HepG2 (cell line): ENCODE measurements around the gene TMC8. TPM values are rescaled to one million over a fixed set of nuclear protein-coding genes. Genes with fewer than 3 reads are reported as not detected.

Experiments used
- ATF7-NPFF ChIP-seq: sonication (generic); formaldehyde crosslinking; IDR thresholded peaks from 2 replicates; pipeline ENCODE4 v1.8.1; 2023; ENCODE audit warnings: mild to moderate bottlenecking, low read depth, missing genetic modification reagents, moderate library complexity
- CBX2 ChIP-seq, 2 experiments: fragments of 200-600 bp in 1 of 2; sonication (generic); formaldehyde crosslinking in 1 of 2; IDR thresholded peaks; 2 replicates each; pipeline versions ENCODE4 v1.7.0 to v1.8.1; 2018 to 2022; ENCODE audit warnings: low read depth in 2 of 2, low read length in 1 of 2, mild to moderate bottlenecking in 1 of 2, missing genetic modification reagents in 1 of 2
- DPF2 ChIP-seq: sonication (generic); formaldehyde crosslinking; IDR thresholded peaks from 2 replicates; pipeline ENCODE4 v1.4.0; 2020; ENCODE audit warnings: mild to moderate bottlenecking, low read depth, missing genetic modification reagents, borderline replicate concordance
- ELF1 ChIP-seq: sonication (generic); formaldehyde crosslinking; IDR thresholded peaks from 2 replicates; pipeline ENCODE4 v1.4.0; 2020; ENCODE audit warnings: missing genetic modification reagents
- IKZF1 ChIP-seq: fragments of 450-650 bp; IDR thresholded peaks from 2 replicates; pipeline ENCODE4 v1.7.1; 2016
- PAWR ChIP-seq: sonication (generic); formaldehyde crosslinking; IDR thresholded peaks from 2 replicates; pipeline ENCODE4 v1.4.0; 2020; ENCODE audit warnings: missing genetic modification reagents, mild to moderate bottlenecking, borderline replicate concordance
- RAD51 ChIP-seq: fragments of 450-650 bp; IDR thresholded peaks from 2 replicates; pipeline ENCODE4 v1.6.1; 2016; ENCODE audit warnings: borderline replicate concordance
- SAP130 ChIP-seq: IDR thresholded peaks from 2 replicates; pipeline ENCODE4 v1.6.1; 2016; ENCODE audit warnings: low read depth
- SIX4 ChIP-seq: sonication (generic); formaldehyde crosslinking; IDR thresholded peaks from 2 replicates; pipeline ENCODE4 v1.4.0; 2020; ENCODE audit warnings: missing genetic modification reagents
- U2AF1 ChIP-seq: fragments of 200-400 bp; formaldehyde crosslinking; optimal IDR thresholded peaks from 2 replicates; pipeline ENCODE3; 2017; ENCODE audit warnings: mild to moderate bottlenecking, low read depth, low read length
- ZNF766 ChIP-seq: sonication (generic); formaldehyde crosslinking; IDR thresholded peaks from 2 replicates; pipeline ENCODE4 v1.5.0; 2020; ENCODE audit warnings: missing genetic modification reagents, borderline replicate concordance
- polyA plus RNA-seq, 8 experiments: library from polyadenylated mRNA; depleted of rRNA in 3 of 8; stranded (reverse) in 7 of 8; unstranded in 1 of 8; fragments of >200 nt; fragmentation: Illumina TruSeq in 4 of 8; extraction: Trizol in 4 of 8; gene quantifications; 2 replicates each; pipeline versions ENCODE4 v1.2.1 to v1.2.3, GENCODE V29; 2011 to 2016; ENCODE audit warnings: low read depth in 4 of 8, missing spikeins in 1 of 8, mixed read lengths in 1 of 8; ENCODE audit not compliant: insufficient read depth in 1 of 8
- total RNA-seq, 5 experiments: library from RNA; depleted of rRNA; stranded (reverse); fragments of >200 nt; fragmentation: Illumina TruSeq; extraction: Trizol; gene quantifications; 2 replicates each; pipeline ENCODE4 v1.2.3, GENCODE V29; 2016; ENCODE audit warnings: low read depth in 1 of 5
- TF ChIP-seq, protein P1 (sequence below): IDR thresholded peaks from 2 replicates; pipeline ENCODE4 v1.6.1; 2016; ENCODE audit warnings: missing compliant biosample characterization, missing genetic modification reagents, borderline replicate concordance
- TF ChIP-seq, protein P2 (sequence below): IDR thresholded peaks from 2 replicates; pipeline ENCODE4 v1.6.1; 2016; ENCODE audit warnings: low read depth, missing genetic modification reagents, missing compliant biosample characterization
- TF ChIP-seq, protein P3 (sequence below): sonication (generic); formaldehyde crosslinking; IDR thresholded peaks from 2 replicates; pipeline ENCODE4 v1.4.0; 2020; ENCODE audit warnings: mild to moderate bottlenecking, missing genetic modification reagents
- TF ChIP-seq, protein P4 (sequence below): sonication (generic); formaldehyde crosslinking; IDR thresholded peaks from 2 replicates; pipeline ENCODE4 v1.8.1; 2023; ENCODE audit warnings: mild to moderate bottlenecking, missing genetic modification reagents
- TF ChIP-seq, protein P5 (sequence below): sonication (generic); formaldehyde crosslinking; IDR thresholded peaks from 2 replicates; pipeline ENCODE4 v1.4.0; 2020; ENCODE audit warnings: missing genetic modification reagents

TMC8 gene
- total and polyA plus RNA-seq, 2 of the 13 experiments (the other 11 are each of a cell fraction or from before 2014, with no cell fraction given), result 0.53 to 7.8 TPM

DNA sequence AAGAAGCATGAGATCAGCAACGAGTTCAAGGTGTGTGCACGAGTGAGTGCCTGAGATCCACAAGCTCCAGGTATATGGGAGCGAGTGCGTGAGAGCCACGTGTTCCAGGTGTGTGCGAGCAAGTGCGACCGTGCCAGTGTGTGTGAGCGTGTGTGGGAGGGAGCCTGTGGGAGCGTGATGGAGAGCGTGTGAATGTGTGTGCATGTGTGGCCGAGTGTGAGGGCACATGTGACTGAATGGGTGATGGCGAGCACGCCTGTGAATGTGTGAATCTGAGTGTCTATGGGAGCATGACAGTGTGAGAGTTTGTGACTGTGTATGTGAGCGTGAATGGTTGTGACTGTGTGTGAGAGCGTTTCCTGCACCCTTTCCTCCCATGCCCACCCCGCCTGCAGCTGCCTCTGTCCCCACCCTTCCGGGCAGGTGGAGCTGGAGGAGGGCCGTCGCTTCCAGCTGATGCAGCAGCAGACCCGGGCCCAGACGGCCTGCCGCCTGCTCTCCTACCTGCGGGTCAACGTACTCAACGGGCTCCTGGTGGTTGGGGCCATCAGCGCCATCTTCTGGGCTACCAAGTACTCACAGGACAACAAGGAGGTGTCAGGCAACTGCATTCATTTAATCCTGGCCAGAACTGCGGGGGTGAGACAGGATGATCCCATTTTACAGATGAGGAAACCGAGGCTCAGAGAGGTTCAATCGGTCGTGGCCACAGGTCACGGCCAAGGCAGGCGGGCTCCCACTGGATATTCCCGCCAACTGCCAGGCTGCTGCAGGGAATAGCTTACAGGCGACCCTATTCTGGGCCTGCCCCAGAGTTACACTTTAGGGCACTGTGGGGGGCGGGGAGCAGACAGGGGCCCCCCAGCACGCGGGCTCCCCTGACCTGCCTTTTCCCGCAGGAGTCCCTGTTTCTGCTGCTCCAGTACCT is 3.7 kb downstream of the TMC8 start (continued):
- TF ChIP-seq, protein P1, sequence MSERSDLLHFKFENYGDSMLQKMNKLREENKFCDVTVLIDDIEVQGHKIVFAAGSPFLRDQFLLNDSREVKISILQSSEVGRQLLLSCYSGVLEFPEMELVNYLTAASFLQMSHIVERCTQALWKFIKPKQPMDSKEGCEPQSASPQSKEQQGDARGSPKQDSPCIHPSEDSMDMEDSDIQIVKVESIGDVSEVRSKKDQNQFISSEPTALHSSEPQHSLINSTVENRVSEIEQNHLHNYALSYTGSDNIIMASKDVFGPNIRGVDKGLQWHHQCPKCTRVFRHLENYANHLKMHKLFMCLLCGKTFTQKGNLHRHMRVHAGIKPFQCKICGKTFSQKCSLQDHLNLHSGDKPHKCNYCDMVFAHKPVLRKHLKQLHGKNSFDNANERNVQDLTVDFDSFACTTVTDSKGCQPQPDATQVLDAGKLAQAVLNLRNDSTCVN (CRISPR knock-in tag), result no peak
- TF ChIP-seq, protein P2, sequence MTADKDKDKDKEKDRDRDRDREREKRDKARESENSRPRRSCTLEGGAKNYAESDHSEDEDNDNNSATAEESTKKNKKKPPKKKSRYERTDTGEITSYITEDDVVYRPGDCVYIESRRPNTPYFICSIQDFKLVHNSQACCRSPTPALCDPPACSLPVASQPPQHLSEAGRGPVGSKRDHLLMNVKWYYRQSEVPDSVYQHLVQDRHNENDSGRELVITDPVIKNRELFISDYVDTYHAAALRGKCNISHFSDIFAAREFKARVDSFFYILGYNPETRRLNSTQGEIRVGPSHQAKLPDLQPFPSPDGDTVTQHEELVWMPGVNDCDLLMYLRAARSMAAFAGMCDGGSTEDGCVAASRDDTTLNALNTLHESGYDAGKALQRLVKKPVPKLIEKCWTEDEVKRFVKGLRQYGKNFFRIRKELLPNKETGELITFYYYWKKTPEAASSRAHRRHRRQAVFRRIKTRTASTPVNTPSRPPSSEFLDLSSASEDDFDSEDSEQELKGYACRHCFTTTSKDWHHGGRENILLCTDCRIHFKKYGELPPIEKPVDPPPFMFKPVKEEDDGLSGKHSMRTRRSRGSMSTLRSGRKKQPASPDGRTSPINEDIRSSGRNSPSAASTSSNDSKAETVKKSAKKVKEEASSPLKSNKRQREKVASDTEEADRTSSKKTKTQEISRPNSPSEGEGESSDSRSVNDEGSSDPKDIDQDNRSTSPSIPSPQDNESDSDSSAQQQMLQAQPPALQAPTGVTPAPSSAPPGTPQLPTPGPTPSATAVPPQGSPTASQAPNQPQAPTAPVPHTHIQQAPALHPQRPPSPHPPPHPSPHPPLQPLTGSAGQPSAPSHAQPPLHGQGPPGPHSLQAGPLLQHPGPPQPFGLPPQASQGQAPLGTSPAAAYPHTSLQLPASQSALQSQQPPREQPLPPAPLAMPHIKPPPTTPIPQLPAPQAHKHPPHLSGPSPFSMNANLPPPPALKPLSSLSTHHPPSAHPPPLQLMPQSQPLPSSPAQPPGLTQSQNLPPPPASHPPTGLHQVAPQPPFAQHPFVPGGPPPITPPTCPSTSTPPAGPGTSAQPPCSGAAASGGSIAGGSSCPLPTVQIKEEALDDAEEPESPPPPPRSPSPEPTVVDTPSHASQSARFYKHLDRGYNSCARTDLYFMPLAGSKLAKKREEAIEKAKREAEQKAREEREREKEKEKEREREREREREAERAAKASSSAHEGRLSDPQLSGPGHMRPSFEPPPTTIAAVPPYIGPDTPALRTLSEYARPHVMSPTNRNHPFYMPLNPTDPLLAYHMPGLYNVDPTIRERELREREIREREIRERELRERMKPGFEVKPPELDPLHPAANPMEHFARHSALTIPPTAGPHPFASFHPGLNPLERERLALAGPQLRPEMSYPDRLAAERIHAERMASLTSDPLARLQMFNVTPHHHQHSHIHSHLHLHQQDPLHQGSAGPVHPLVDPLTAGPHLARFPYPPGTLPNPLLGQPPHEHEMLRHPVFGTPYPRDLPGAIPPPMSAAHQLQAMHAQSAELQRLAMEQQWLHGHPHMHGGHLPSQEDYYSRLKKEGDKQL (CRISPR knock-in tag), result no peak
- TF ChIP-seq, protein P3, sequence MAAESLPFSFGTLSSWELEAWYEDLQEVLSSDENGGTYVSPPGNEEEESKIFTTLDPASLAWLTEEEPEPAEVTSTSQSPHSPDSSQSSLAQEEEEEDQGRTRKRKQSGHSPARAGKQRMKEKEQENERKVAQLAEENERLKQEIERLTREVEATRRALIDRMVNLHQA (CRISPR knock-in tag), result no peak
- TF ChIP-seq U2AF1, result peak; percentile 60
- TF ChIP-seq, protein P4, sequence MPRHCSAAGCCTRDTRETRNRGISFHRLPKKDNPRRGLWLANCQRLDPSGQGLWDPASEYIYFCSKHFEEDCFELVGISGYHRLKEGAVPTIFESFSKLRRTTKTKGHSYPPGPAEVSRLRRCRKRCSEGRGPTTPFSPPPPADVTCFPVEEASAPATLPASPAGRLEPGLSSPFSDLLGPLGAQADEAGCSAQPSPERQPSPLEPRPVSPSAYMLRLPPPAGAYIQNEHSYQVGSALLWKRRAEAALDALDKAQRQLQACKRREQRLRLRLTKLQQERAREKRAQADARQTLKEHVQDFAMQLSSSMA (CRISPR knock-in tag), result no peak
- TF ChIP-seq CBX2 (IDR thresholded peaks at IDR 0.05; ENCODE audit: low read depth, low read length), result no peak
- TF ChIP-seq CBX2 (CRISPR knock-in tag; IDR thresholded peaks at IDR 0.05; ENCODE audit: low read depth), result no peak
- TF ChIP-seq ATF7-NPFF (CRISPR knock-in tag), result peak; percentile 67; the same call in 1 of the 2 replicates
- no peak for TF ChIP-seq ZNF766 (CRISPR knock-in tag)
- peak; percentile 47 for TF ChIP-seq SAP130
- TF ChIP-seq, protein P5, sequence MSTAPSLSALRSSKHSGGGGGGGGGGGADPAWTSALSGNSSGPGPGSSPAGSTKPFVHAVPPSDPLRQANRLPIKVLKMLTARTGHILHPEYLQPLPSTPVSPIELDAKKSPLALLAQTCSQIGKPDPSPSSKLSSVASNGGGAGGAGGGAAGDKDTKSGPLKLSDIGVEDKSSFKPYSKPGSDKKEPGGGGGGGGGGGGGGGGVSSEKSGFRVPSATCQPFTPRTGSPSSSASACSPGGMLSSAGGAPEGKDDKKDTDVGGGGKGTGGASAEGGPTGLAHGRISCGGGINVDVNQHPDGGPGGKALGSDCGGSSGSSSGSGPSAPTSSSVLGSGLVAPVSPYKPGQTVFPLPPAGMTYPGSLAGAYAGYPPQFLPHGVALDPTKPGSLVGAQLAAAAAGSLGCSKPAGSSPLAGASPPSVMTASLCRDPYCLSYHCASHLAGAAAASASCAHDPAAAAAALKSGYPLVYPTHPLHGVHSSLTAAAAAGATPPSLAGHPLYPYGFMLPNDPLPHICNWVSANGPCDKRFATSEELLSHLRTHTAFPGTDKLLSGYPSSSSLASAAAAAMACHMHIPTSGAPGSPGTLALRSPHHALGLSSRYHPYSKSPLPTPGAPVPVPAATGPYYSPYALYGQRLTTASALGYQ, result no peak
- TF ChIP-seq ELF1, result no peak
- no peak for TF ChIP-seq SIX4 (CRISPR knock-in tag)
- no peak for TF ChIP-seq PAWR (CRISPR knock-in tag)
- TF ChIP-seq IKZF1, result no peak
- TF ChIP-seq DPF2 (CRISPR knock-in tag), result no peak
- no peak for TF ChIP-seq RAD51
